Body of pancreas (tissue), 4 donors: ENCODE measurements around the gene RPS19BP1.

ENCODE experiments used
- CTCF ChIP-seq, 7 experiments: fragments of 450-650 bp in 4 of 7; fragments of 200-600 bp in 3 of 7; sonication (generic) in 3 of 7; IDR thresholded peaks; one replicate each; pipeline ENCODE4 v1.5.1; 2016 to 2019; ENCODE audit warnings: antibody characterized with exemption in 7 of 7
- POLR2A ChIP-seq, 3 donors: fragments of 450-650 bp; IDR thresholded peaks; one replicate each; pipeline ENCODE4 v1.6.1; 2016; ENCODE audit warnings: antibody characterized with exemption in 3 of 3, mild to moderate bottlenecking in 2 of 3

GRCh38 chr22:39479254-39479653 is 53.3 kb downstream of the RPS19BP1 start:
- no peak for TF ChIP-seq CTCF (IDR thresholded peaks at IDR 0.05)
- no peak for TF ChIP-seq POLR2A (IDR thresholded peaks at IDR 0.05)
